Tibial nerve (tissue), 4 donors: Measurements from ENCODE around the gene DGCR2. TPM values are rescaled to one million over a fixed set of nuclear protein-coding genes. Genes with fewer than 3 reads are reported as not detected.

Experiments used
- DNase-seq, 2 donors: peaks; one replicate each; pipeline ENCODE4 v3.0.0-alpha.2; 2019; ENCODE audit warnings: low spot score in 2 of 2
- H3K27ac ChIP-seq, 4 donors: fragments of 200-600 bp; sonication (generic) in 3 of 4; one replicate each; pipeline ENCODE4 v1.5.1; 2017 to 2019; ENCODE audit warnings: mild to moderate bottlenecking in 1 of 4
- H3K27me3 ChIP-seq, 2 donors: fragments of 200-600 bp; sonication (generic) in 1 of 2; one replicate each; pipeline versions ENCODE4 v1.5.1 to v1.6.0; 2017 to 2019
- H3K36me3 ChIP-seq, 3 donors: fragments of 200-600 bp; sonication (generic); one replicate each; pipeline ENCODE4 v1.5.1; 2018 to 2019
- H3K4me1 ChIP-seq, 4 donors: fragments of 200-600 bp; sonication (generic) in 3 of 4; one replicate each; pipeline ENCODE4 v1.5.1; 2017 to 2019
- H3K4me3 ChIP-seq, 4 donors: fragments of 200-600 bp; sonication (generic) in 3 of 4; one replicate each; pipeline ENCODE4 v1.5.1; 2017 to 2019; ENCODE audit warnings: mild to moderate bottlenecking in 1 of 4, moderate library complexity in 1 of 4
- H3K9me3 ChIP-seq, 4 donors: fragments of 200-600 bp; sonication (generic) in 3 of 4; one replicate each; pipeline ENCODE4 v1.5.1; 2017 to 2019
- EP300 ChIP-seq, 2 donors: sonication (generic); formaldehyde crosslinking; IDR thresholded peaks; one replicate each; pipeline ENCODE4 v1.6.1; 2017; ENCODE audit warnings: antibody characterized with exemption in 2 of 2, mild to moderate bottlenecking in 1 of 2
- POLR2A ChIP-seq, 2 donors: fragments of 450-650 bp; IDR thresholded peaks; one replicate each; pipeline ENCODE4 v1.6.1; 2017; ENCODE audit warnings: antibody characterized with exemption in 2 of 2, mild to moderate bottlenecking in 2 of 2, moderate library complexity in 2 of 2
- WGBS, 2 donors: methylation state at CpG; one replicate each; pipeline ENCODE4 v1.1.5; 2018; 5-methylcytosine and 5-hydroxymethylcytosine counted together
- total RNA-seq, 4 donors: library from RNA; depleted of rRNA; stranded (reverse); fragments of >200 nt; gene quantifications; one replicate each; pipeline ENCODE4 v1.1.0, GENCODE V29; 2016
- TF ChIP-seq, protein P1 (sequence below), 5 experiments: fragments of 200-600 bp in 3 of 5; fragments of 450-650 bp in 2 of 5; sonication (generic) in 3 of 5; IDR thresholded peaks; one replicate each; pipeline ENCODE4 v1.5.1; 2016 to 2019; ENCODE audit warnings: antibody characterized with exemption in 5 of 5, mild to moderate bottlenecking in 3 of 5, moderate library complexity in 2 of 5

The DGCR2 gene
- total RNA-seq, 4 donors from 2014 or later, result 57.6 to 68.0 (median 58.9) TPM

DNA sequence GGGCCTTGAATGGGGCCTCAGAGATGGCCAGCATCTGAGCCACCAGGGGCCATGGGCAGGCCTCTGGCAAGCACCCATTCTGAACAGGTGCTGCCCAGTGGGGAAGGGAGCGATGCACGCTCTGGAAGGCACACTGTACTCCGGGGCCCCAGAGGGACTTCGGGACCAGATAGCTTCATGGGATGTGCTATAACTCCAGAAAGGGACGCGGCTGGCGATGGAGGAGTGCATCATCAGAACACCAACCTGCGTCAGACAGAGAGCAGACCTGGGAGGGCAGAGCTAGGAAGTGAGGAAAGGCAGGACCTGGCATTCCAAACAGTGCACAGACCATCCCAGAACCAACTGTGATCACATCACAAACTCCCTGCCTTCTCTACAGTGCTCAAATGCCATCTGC is 16.8 kb downstream of the DGCR2 start:
- Histone ChIP-seq H3K4me1 (peaks cover 0 to 59% (median 33%) of the 10 kb centered on the region in 4 donors), H3K36me3 (peaks cover 0 to 9% (median 0%) of the 10 kb centered on the region in 3 donors), H3K9me3 (no peaks in the 10 kb centered on the region), H3K27ac (no peak overlapping the region), H3K4me3 (no peak overlapping the region), H3K27me3 (no peaks in the 10 kb centered on the region)
- DNase-seq, result no peak
- no peak for TF ChIP-seq EP300 (IDR thresholded peaks at IDR 0.05)
- no peak for TF ChIP-seq POLR2A (IDR thresholded peaks at IDR 0.05)
- TF ChIP-seq, protein P1, sequence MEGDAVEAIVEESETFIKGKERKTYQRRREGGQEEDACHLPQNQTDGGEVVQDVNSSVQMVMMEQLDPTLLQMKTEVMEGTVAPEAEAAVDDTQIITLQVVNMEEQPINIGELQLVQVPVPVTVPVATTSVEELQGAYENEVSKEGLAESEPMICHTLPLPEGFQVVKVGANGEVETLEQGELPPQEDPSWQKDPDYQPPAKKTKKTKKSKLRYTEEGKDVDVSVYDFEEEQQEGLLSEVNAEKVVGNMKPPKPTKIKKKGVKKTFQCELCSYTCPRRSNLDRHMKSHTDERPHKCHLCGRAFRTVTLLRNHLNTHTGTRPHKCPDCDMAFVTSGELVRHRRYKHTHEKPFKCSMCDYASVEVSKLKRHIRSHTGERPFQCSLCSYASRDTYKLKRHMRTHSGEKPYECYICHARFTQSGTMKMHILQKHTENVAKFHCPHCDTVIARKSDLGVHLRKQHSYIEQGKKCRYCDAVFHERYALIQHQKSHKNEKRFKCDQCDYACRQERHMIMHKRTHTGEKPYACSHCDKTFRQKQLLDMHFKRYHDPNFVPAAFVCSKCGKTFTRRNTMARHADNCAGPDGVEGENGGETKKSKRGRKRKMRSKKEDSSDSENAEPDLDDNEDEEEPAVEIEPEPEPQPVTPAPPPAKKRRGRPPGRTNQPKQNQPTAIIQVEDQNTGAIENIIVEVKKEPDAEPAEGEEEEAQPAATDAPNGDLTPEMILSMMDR (IDR thresholded peaks at IDR 0.05), result no peak
- 87 to 93% methylated on average over 8 of the region's 8 CpGs for WGBS, 2 donors

- Histone ChIP-seq H3K4me1 (peaks cover 0 to 46% (median 20%) of the 10 kb centered on the region in 4 donors), H3K27ac (no peak overlapping the region), H3K4me3 (no peak overlapping the region), H3K27me3 (no peaks in the 10 kb centered on the region), H3K9me3 (no peaks in the 10 kb centered on the region), H3K36me3 (peaks cover 0 to 9% (median 0%) of the 10 kb centered on the region in 3 donors)
- no peak for DNase-seq
- 38 to 47% methylated on average over 5 of the region's 5 CpGs for WGBS, 2 donors
- no peak for TF ChIP-seq POLR2A (IDR thresholded peaks at IDR 0.05)
- no peak for TF ChIP-seq EP300 (IDR thresholded peaks at IDR 0.05)
- TF ChIP-seq, protein P1 (IDR thresholded peaks at IDR 0.05), result no peak
Measured at GRCh38 chr22:19103880-19104821, 18.1 kb downstream of the DGCR2 start.

GRCh38 chr22:19098157-19098556 is 24.1 kb downstream of the DGCR2 start:
- no peak overlapping the region for H3K4me3 ChIP-seq
- no peaks in the 10 kb centered on the region for H3K27me3 ChIP-seq
- no peak for TF ChIP-seq EP300 (IDR thresholded peaks at IDR 0.05)
- TF ChIP-seq, protein P1 (IDR thresholded peaks at IDR 0.05), result no peak
- no peak for TF ChIP-seq POLR2A (IDR thresholded peaks at IDR 0.05)
- no peak for DNase-seq
- no peaks in the 10 kb centered on the region for H3K9me3 ChIP-seq
- no peak overlapping the region for H3K27ac ChIP-seq
- 54 to 64% methylated on average over 4 of the region's 4 CpGs for WGBS, 2 donors
- peaks cover 0 to 23% (median 0%) of the 10 kb centered on the region in 3 donors for H3K36me3 ChIP-seq
- peaks cover 0 to 21% (median 4%) of the 10 kb centered on the region in 4 donors for H3K4me1 ChIP-seq

- WGBS, 2 donors, result 50 to 70% methylated on average over 3 of the region's 3 CpGs
- Histone ChIP-seq H3K9me3 (no peaks in the 10 kb centered on the region), H3K27ac (no peak overlapping the region), H3K36me3 (peaks cover 0 to 23% (median 0%) of the 10 kb centered on the region in 3 donors), H3K4me1 (peaks cover 0 to 25% (median 4%) of the 10 kb centered on the region in 4 donors), H3K4me3 (no peak overlapping the region), H3K27me3 (no peaks in the 10 kb centered on the region)
- TF ChIP-seq, protein P1 (IDR thresholded peaks at IDR 0.05), result no peak
- no peak for TF ChIP-seq POLR2A (IDR thresholded peaks at IDR 0.05)
- no peak for TF ChIP-seq EP300 (IDR thresholded peaks at IDR 0.05)
- DNase-seq, result no peak
Measured at GRCh38 chr22:19097518-19097917, 24.7 kb downstream of the DGCR2 start.

DNA sequence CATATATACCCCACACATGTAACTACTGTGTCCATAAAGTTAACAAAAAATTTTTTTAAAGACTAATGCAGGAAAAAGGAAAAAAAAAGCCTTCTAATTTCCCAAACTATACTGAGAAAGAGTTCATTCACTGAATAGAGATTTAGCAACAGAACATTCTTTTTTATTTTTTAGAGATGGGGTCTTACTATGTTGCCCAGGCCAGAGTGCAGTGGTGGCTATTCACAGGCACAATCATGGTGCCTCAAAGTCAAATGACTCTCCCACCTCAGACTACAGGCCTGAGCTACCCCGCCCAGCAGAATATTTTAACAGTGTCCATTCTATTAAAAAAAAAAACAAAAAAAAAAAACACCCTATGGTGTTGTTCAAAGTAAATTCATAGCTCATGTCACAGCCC is 25.7 kb downstream of the DGCR2 start:
- Histone ChIP-seq H3K4me1 (peaks cover 0 to 25% (median 4%) of the 10 kb centered on the region in 4 donors), H3K36me3 (peaks cover 0 to 23% (median 0%) of the 10 kb centered on the region in 3 donors), H3K4me3 (no peak overlapping the region), H3K27me3 (no peaks in the 10 kb centered on the region), H3K9me3 (no peaks in the 10 kb centered on the region), H3K27ac (no peak overlapping the region)
- TF ChIP-seq POLR2A (IDR thresholded peaks at IDR 0.05), result no peak
- no peak for TF ChIP-seq EP300 (IDR thresholded peaks at IDR 0.05)
- TF ChIP-seq, protein P1 (IDR thresholded peaks at IDR 0.05), result no peak
- no peak for DNase-seq
- 100% methylated on average over 1 of the region's 1 CpG for WGBS, 2 donors
